ENCODE measurements around the gene OR6C75.

DNA sequence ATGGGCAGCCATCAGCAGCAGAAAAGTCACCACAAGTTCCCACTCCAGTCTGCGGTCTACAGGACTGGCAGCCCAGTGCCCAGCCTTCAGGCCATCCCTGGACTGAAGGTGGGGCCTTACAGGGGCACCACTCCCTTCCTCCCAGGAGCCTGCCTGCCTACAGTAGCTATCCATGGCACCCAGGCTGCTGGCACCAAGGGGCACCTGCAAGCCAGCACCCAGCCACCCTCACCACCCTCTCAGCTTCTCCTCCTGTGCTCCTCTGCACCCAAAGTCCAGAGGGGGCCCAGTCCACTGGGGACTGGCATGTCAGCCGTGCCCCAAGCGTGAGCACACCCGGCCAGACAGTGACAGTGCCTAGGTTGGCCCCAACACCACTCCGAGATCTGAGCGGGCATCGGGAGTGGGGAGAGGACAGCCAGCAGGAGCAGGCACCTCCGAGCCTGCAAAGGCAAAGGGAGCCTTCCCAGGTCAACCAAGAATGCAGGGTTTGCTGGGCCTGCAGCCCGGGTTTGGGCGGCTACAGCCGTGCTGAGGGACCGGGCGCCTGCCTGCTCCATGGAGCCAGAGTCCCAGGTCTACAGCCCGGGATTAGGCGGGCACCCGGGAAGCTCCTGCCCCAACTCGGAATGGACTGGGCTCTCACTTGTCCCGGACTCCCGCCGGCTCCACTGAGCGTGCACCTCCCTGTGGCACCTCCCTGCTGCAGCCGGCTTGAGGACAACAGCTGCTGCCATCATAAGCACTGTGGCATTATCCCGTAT lies 29.4 kb downstream of the OR6C75 start:
- TF ChIP-seq, protein P1, sequence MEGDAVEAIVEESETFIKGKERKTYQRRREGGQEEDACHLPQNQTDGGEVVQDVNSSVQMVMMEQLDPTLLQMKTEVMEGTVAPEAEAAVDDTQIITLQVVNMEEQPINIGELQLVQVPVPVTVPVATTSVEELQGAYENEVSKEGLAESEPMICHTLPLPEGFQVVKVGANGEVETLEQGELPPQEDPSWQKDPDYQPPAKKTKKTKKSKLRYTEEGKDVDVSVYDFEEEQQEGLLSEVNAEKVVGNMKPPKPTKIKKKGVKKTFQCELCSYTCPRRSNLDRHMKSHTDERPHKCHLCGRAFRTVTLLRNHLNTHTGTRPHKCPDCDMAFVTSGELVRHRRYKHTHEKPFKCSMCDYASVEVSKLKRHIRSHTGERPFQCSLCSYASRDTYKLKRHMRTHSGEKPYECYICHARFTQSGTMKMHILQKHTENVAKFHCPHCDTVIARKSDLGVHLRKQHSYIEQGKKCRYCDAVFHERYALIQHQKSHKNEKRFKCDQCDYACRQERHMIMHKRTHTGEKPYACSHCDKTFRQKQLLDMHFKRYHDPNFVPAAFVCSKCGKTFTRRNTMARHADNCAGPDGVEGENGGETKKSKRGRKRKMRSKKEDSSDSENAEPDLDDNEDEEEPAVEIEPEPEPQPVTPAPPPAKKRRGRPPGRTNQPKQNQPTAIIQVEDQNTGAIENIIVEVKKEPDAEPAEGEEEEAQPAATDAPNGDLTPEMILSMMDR (IDR thresholded peaks at IDR 0.05; ENCODE audit: low read length) = no peak
- TF ChIP-seq EZH2 (optimal IDR thresholded peaks at IDR 0.05; ENCODE audit: low read depth, low read length) = no peak
